ENCODE results near the gene ZNF579.
"Not testable (repeated sequence)": the region's sequence is repeated elsewhere in the genome, so short reads cannot be mapped to it uniquely, and the experiment has no call there.

ZNF579 gene

DNA sequence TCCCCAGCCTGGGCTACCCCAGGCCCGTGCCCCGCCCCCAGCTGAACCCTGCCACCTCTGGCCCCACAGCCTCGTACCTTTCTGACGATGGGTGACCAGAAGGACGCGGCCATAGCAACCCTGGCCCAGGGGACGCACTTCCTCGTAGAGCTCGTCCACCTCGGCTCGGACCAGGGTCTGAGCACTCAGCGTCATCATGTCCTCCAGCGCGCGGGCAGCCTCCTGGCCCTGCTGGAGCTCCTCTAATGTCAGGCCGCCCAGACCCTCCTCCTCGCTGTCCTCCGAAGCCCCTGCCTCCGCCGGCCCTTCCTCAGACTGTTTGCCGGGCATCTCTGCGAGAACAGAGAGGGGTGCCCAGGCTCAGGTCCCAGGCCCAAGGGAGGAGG, 44.7 kb downstream of the ZNF579 start:
- no peak overlapping the region for H3K4me3 ChIP-seq (replicated peaks; ENCODE audit: low read depth, low read length)
- DNase-seq (ENCODE audit: low read depth), result no peak
- TF ChIP-seq, protein P1, sequence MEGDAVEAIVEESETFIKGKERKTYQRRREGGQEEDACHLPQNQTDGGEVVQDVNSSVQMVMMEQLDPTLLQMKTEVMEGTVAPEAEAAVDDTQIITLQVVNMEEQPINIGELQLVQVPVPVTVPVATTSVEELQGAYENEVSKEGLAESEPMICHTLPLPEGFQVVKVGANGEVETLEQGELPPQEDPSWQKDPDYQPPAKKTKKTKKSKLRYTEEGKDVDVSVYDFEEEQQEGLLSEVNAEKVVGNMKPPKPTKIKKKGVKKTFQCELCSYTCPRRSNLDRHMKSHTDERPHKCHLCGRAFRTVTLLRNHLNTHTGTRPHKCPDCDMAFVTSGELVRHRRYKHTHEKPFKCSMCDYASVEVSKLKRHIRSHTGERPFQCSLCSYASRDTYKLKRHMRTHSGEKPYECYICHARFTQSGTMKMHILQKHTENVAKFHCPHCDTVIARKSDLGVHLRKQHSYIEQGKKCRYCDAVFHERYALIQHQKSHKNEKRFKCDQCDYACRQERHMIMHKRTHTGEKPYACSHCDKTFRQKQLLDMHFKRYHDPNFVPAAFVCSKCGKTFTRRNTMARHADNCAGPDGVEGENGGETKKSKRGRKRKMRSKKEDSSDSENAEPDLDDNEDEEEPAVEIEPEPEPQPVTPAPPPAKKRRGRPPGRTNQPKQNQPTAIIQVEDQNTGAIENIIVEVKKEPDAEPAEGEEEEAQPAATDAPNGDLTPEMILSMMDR (IDR thresholded peaks at IDR 0.05; ENCODE audit: low read length, missing control alignments), result no peak

DNA sequence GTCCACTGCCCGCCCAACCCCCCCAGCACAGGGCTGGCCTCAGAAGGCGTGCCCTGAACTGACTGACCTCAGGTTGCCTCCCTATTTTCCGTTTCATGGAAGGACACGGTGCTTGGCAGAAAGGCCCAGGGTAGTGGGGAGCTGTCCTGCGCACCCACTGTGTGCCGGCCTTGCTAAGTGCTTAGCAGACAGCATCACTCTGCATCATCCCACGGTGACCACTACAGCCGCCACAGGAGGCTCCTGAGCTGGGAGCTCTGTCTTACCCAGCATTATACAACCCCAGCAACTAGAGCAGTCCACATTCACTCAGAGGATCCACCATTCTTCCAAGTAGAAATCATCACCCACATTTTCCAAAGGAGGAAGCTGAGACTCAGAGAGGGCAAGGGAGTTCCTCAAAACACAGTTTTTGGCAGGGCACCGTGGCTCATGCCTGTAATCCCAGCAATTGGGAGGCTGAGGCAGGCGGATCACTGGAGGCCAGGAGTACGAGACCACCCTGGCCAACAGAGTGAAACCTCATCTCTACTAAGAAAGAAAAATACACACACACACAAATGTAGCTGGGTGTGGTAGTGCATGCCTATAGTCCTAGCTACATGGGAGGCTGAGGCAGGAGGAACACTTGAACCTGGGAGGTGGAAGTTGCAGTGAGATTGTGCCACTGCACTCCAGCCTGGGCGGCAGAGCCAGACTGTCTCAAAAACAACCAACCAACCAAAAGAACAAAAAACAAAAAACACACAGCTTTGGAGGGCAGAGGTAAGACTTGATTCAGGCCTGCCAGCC, 45.3 kb downstream of the ZNF579 start:
- TF ChIP-seq, protein P1 (IDR thresholded peaks at IDR 0.05; ENCODE audit: low read length, missing control alignments), result no peak
- no peak overlapping the region for H3K4me3 ChIP-seq (replicated peaks; ENCODE audit: low read depth, low read length)
- no peak for DNase-seq (ENCODE audit: low read depth)

DNA sequence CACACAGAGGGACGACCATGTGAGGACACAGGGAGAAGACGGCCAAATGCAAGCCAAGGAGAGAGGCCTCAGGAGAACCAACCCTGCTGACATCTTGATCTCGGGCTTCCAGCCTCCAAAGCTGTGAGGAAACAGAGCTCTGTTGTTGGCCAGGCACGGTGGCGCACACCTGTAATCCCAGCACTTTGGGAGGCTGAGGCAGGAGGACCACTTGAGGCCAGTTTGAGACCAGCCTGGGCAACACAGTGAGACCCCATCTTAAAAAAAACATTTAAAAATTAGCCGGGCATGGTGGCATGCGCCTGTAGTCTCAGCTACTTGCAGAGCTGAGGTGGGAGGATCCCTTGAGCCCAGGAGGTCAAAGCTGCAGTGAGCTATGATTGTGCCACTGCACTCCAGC, 46.4 kb downstream of the ZNF579 start:
- H3K4me3 ChIP-seq (replicated peaks; ENCODE audit: low read depth, low read length); DNase-seq (ENCODE audit: low read depth): not testable (repeated sequence)

DNA sequence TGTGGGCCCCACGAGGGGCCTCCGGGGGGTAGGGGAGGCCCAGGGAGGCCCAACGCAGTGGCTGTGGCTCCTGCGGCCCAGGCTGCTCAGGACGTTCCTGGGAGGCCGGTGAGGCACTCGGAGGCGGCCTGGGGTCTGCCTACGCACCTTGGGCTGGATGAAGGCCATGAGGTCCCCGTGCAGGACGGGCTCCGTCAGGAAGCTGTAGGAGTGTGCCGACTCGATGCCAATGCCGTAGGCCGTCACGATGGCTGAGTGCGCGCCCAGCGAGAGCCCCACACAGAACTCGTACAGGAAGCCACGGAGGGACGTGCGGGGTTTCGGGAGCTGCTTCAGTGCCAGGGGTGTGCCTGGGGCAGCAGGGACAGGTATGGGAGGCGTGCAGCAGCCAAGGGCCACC, 49.7 kb downstream of the ZNF579 start:
- no peak for DNase-seq (ENCODE audit: low read depth)
- TF ChIP-seq, protein P1 (IDR thresholded peaks at IDR 0.05; ENCODE audit: low read length, missing control alignments), result no peak
- no peak overlapping the region for H3K4me3 ChIP-seq (replicated peaks; ENCODE audit: low read depth, low read length)

DNA sequence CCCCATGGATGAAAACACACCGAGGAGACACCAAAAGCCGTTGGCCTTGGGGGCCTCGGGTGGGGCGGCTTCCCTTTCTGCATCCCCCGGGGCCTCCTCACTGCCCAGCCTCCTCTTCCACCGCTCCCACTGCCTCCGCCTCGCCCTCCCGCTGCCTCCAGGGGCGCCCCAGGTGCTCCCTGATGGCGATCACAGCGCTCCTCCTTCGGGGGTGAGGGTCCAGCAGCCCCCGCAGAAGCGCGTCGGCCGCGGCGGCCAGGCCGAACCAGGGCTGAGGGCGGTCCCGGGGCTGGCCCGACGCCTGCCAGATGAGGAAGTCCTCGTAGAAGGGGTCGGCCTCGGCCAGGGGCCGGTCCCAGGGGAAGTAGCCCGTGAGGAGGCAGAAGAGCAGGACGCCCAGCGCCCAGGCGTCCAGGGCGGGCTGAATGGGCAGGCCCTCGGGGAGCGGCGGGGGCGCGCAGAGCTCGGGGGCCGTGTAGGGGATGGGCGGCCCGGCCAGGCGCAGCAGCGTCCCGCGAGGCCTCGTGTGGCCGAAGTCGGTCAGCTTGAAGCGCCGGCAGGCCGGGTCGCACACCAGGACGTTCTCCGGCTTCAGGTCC, 50.9 kb downstream of the ZNF579 start:
- no peak overlapping the region for H3K4me3 ChIP-seq (replicated peaks; ENCODE audit: low read depth, low read length)
- TF ChIP-seq, protein P1 (IDR thresholded peaks at IDR 0.05; ENCODE audit: low read length, missing control alignments), result no peak
- DNase-seq (ENCODE audit: low read depth), result no peak

DNA sequence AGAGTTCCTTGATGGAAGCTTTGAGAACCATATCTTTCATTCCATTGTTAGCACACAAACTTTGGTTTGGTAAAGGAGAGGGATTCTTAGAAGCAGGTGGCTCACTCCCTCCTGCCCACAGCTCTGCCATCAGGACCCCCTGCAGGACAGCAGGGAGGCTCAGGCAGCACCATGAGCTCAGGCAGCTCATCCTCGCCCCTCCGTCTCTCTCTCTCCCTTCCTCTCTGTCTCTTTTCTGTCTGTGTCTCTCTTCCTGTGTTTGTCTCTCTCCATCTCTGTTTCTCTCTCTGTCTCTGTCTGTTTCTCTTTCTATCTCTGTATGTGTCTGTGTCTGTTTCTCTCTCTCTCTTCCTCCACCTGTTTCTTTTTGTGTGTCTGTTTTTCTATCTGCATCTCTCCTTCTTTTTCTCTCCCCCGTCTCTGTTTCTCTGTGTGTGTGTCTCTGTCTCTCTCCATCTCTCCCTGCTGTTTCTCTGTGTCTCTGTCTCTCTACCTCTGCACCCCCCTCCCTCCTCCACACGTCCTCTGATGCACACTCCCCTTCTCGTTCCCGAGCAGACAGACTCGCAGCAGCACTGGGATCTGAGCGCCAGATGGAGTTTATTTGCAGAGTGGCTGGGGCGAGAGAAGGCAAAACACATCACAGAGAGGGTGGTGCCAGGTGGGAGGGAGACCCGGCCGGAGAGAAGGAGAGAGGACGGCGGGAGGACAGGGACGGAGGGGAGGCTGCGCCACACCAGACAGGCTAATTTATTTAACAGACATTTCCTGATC, 52.4 kb downstream of the ZNF579 start:
- H3K4me3 ChIP-seq (replicated peaks; ENCODE audit: low read depth, low read length), result no peak overlapping the region
- DNase-seq (ENCODE audit: low read depth), result no peak
- TF ChIP-seq, protein P1 (IDR thresholded peaks at IDR 0.05; ENCODE audit: low read length, missing control alignments), result no peak

Measured in fibroblast of pulmonary artery (primary cell).